GM19463 (cell line): ENCODE measurements around the gene RNLS.
A peak's percentile ranks its signal among the peaks of the same experiment; 100 is the strongest.
"Not testable (repeated sequence)": the region's sequence is repeated elsewhere in the genome, so short reads cannot be mapped to it uniquely, and the experiment has no call there.

Experiments used
- ATAC-seq: cut with Tn5 transposase; IDR thresholded peaks from one replicate; pipeline ENCODE4 v1.9.1; 2021; ENCODE audit warnings: mild to moderate bottlenecking, moderate library complexity; ENCODE audit not compliant: unreplicated experiment

RNLS gene

DNA sequence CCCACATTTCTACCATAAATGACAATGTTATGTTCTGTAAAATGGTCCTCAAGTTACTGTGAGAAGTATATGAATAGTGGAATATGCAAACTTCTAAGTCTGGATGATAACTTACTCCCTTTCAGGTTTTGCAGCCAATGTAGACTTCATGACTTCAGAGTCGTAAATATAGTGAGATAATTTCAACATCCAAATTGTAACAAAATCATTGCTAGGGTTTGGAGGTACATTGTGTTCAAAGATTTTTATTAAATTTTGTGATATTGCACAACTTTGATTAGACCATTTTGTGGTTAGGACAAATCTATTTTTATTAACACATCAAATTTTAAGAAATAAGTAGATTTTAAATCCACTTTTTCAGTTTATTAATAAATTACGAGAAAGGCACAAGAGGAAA lies 270.3 kb downstream of the RNLS start:
- ATAC-seq, result no peak

DNA sequence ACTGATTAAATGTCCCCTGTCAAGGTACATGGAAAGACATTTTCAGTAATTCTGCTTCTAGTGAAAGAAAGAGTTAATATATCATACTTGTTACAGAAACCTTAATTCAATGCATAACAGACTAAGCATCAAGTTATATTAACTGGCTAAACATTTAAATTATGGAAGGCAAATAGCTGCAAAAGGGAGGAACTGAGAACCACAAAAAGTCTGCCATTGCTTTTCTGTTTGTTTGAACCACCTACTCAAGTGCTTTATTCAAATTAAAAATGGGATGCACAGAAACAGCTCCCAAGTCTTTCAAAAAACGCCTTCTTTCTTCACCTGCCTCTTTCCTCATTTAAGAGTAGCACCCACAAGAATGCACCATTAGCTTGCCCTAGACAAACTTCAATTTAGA lies 271.9 kb downstream of the RNLS start:
- ATAC-seq, result no peak

DNA sequence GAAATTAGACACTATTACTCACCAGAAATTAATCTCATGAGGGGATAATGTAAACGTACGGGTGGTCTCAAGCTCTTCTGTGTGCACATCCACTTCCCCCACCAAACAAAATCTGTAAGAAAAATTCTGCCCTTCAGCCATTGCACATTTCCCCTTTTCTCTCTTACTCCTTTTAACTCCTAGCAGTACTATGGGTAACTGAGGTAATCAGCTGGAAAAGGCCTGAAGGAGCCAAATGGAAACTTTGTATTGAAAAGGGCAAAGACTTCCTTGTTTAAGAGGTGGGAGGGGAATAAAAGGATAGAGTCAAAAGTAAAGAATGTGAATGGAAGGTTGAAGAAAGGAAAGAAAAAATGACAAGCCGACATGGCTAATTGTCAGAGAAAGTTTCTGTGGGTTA lies 273.8 kb downstream of the RNLS start:
- ATAC-seq, result no peak

DNA sequence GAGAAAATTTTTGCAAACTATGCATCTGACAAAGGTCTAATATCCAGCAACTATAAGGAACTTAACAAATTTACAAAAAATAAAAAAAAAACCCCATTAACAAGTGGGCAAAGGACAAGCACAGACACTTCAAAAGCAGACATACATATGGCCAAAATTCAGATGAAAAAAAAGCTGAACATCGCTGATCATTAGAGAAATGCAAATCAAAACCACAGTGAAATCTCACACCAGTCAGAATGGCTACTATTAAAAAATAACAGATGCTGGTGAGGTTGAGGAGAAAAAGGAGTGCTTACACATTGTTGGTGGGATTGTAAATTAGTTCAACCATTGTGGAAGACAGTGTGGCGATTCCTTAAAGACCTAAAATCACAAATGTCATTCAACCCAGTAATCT lies 274.8 kb downstream of the RNLS start:
- not testable (repeated sequence) for ATAC-seq

DNA sequence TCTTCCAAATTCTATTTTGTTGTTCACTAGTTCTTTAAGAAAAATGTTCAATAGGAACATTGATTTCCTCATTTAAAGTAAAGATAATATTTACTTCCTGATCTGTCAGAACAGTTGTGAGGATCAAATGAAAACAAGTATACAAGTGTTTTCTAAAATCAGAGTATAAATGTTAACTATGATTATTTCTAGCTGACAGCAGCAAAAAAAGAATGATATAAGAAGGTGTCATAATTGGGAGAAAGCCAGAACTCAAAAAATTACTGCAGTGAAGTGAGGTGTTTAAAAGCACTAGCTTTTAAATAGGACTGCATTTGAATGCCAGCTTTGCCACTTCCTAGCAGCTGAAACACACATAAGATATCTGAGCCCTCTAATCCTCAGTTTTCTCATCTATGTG lies 283.3 kb downstream of the RNLS start:
- ATAC-seq, result no peak

DNA sequence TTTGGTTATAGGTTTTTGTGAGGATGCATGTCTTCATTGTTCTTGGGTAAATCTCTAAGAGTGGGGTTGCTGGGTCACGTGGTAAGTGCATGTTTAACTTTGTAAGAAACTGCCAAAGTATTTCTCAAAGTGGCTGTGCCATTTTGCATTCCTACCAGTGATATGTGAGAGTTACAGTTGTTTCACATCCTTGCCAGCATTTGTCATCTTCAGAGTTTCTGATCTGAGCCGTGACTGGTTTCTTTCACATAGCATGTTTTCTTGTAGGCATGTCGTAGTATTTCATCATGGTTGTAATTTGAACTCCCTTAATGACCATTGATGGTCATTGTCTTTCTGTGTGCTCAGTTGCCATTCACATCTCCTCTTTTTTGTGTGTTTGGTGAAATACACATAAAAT lies 286.0 kb downstream of the RNLS start:
- ATAC-seq, result no peak

DNA sequence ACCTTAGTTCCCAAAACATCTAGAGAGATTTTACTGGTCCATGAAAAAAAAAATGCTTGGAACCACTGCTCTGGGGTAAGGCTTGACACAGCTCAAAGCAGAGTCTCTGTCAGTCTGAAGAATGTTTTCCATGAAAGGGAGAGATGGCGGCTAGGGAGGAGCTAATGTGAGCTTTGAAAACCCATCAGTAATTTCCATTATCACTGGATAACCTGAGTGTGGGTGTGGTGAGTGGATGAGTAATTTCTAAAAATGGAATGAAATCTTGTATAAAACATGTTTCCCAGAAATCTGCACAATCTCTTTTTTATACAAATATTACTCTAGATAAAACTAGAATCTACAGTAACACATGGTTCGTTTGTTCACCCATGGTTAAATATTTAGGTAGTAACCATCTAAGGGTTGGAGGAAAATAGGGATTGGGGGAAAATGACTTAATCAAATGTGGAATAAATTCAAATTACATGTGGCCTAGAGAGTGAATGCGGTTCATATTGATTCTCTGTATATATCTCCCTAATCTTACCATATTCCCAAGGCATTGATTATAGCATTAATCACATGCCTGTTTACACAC lies 289.4 kb downstream of the RNLS start:
- no peak for ATAC-seq

DNA sequence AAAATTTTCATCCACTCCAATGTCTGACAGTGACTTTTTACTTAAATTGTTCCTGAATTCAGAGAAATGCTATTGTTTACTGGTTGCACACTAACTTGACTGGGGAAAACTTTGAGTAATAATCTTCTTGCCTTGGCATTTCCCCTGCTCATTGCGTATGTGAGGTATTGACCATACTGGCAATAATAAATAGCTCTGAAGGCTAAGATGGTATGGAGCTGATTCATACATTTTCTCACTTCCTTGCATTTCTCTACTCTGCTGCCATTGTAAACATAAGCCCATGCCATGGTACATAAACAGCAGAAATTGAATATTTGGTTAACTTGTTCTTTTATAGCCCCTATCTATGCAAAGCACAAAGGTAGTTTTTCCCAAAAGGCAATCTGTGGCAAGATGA lies 290.0 kb downstream of the RNLS start:
- ATAC-seq, result peak; percentile 39

DNA sequence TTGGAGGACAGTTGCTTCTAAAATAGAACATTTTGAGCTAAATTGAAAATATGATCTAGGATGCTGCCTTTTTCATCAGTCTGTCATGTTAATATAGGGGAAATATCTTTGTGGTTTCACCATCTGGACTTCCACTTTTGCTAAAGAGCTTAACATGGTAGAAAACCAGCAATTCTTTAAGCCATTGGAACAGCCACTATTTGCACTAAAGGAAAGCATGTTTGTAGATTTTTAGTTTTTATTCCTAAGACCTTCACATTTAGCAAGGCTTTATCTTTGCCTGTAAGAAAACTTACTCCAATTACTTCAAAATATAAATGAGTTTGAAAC lies 291.0 kb downstream of the RNLS start:
- ATAC-seq, result no peak

DNA sequence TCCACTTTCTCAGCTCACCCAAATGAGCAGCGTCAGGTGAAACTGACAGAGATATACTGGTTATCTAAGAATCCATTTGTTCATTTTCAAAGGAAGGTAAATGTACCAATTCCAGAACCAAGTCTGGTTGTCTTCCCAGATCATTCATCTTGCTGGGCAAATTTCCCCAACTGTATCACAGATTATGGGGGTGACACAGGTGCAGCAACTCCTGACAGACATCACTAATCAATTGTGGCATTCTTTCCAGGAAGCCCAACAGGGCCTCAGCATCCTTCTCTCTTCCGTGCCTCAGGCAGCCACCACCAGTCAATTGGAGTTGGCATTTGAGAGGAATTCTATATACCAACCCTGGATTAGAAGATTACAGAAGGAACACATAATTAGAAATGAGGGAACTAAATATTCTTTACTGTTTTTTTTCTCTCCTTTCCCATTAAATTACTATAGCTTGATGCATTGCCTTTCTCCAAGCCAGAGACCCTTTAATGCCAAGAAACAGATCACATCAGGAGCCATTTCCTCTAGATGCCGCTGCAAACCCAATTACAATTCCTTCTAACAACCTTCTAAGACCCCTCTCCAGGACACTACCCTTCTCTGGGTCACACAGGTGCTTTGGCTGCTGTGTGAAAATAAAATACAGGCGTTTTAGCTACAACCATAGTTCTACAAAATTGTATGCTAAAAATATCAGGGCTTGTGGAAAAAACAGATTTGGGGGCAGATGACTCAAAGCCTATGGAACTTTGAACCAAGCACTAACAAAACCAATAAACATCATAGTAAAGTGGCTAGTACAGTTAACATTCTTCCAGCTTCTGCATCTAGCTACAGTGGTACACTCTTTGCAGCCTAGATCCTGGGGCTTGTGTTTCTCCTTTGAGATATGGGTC lies 291.6 kb downstream of the RNLS start:
- no peak for ATAC-seq

DNA sequence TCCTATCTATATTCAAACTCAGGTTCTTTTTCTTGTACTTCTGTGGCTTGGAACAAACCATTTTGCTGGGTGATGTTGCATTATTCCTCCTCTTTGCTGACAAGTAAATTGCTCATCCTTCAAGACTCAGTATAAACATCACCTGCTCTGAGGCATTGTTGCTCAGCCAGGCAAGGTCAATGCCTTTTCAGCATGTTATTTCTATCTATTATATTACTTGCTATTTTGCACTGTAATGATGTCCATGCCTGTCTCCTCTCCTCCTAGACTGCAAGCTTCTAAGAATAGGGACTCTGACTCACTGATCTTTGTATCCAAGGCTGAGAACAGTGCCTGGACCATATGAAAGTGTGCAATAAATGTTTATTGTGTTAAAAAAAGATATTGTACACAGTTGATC lies 293.8 kb downstream of the RNLS start:
- ATAC-seq, result no peak

DNA sequence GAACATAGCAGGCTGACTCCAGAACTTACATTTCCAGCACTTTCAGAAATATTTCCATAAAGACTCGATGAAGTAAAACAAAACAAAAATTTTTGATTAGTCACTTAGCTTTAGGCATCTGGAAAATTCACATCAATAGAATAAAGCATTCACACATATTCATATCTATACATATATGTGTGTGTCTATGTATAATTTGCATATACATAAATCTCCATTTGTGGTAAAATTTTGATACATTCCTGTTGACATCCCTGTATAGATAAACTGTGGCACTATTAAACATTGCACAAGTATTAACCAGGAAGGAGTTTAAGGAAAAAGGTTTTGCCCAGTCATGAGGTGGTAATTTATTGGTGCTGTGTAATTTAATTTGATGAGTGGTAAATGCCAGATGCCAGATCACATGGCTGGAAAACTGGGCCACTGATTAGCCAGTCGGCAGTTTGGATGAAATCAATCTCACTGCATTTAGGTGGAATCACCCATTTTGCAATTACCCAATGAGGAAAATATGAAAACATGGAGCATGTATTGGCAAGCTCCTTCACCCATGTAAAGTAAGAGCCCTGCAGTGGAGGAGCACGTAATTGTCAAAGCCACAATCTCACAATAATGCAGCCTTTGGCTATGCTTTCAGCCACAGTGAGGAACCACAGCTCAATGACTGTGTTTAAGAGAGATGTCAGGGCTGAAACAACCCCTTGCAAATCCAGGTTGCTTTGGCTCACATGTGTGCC lies 294.6 kb downstream of the RNLS start:
- ATAC-seq, result no peak

DNA sequence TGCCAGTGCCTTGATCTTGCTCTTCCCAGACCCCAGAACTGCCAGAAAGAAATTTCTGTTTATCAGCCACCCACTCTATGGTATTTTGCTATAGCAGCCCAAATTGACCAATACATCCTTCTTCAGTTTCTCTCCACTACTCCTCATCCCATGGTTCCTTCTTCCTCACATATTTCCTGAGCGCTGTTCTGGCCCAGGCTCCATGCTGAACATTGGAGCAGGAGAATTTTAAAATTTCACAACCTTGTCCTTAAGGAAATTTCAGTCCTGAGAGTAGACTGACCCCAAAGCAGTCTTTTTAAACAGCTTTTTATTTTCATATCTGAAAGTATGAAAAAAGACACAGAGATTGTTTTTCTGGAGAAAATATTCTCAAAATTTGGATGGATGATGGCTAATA lies 297.1 kb downstream of the RNLS start:
- ATAC-seq, result no peak

DNA sequence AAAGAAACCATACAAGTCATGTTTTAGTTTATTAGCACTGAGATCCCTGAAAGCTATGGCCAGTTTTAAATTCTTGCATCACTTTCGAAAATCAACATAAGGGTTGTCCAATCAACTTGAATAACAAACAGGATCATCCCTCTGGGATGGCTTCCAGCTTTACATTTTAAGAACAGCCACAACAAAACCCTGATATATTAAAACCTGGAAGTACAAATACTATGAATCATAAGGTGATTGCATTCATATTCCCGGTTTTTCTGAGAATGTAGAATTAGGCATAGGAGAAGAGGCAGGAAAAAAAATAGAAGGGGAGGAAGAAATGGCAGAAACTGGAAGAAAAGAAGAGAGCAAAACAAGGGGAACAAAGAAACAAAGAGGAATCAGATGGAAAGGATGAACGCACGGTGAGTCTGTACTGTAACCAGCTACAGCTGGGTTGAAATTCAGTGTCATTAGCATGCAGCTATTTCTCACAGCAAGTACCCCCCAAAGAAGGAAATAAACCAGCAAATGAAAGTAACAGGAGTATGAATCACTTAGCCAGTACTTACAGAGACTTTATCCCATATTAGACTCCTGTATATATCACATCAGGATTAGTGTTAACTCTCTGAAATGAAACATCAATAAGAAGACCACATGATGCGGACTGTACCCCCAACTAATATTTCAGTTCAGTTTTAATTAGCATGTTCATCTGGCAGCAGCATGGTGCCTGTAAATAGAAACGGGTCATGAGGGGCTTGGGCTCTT lies 301.3 kb downstream of the RNLS start:
- no peak for ATAC-seq

DNA sequence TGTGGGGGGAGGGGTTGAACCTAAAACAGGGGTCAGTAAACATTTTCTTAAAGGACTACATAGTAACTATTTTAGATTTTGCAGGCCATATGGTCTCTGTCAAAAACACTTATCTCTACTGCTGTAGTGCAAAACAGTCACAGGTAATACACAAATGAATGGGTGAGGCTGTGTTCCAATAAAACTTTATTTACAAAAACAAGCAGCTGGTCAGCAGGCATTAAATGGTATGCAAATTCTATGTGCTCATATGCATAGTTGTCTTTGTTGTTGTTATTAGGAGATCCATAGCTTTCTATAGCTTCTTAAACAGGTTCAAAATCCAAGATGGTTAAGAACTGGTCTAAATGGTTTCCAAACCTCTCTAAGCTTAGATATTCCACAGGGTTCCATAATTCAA lies 302.6 kb downstream of the RNLS start:
- ATAC-seq, result no peak

DNA sequence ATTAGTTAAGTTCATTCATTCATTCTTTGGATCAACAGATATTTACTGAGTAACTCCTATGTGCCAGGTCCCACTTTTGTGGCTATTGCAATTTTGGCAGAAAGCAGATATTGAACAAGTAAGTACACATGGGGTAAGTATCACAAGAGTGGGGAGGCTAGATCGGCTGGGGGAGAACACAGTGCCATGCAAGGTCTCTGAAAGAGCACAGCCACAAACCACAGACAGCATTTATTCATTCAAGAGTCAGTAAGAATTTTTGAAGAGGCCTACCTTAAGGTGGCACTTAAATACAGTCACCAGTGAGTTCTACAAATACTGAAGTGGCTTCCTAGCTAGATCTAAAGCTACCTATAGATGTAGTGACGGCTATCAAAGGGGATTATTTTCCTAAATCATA lies 304.2 kb downstream of the RNLS start:
- no peak for ATAC-seq

DNA sequence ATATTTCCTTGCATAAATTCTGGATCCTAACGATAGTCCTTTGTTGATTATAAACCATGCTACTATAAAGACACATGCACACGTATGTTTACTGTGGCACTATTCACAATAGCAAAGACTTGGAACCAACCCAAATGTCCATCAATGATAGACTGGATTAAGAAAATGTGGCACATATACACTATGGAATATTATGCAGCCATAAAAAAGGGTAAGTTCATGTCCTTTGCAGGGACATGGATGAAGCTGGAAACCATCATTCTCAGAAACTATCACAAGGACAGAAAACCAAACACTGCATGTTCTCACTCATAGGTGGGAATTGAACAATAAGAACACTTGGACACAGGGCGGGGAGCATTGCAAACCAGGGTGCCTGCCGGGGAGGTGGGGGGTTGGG lies 306.2 kb downstream of the RNLS start:
- not testable (repeated sequence) for ATAC-seq

DNA sequence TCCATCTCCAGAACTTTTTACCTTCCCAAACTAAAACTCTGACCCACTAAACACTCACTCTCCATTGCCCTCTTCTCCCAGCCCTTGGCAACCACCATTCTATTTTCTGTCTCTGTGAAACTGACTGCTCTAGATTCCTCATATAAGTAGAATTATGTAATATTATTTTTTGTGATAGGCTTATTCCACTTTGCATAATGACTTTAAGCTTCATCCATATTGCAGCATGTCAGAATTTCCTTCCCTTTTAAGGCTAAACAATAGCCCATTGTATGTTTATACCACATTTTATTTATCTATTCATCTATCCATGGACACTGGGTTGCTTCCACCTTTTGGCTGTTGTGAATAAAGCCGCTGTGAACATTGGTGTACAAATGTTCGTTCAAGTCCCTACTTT lies 308.8 kb downstream of the RNLS start:
- no peak for ATAC-seq

DNA sequence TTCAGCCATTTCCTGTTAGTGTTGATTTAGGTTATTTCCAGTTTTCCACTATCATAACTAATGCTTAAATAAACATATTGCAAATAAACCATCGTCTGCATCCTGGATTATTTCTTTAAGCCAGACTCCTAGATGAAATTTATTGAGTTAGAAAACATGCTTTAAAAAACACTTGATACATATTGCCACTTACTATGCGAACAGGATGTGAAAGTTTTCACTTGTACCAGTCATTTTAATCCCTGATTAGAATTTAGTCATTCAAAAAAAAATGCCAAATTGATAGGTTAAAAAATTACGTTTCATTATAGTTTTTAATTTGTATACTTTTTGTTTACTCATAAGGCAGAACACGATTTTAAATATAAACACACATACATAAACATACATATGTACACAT lies 309.6 kb downstream of the RNLS start:
- no peak for ATAC-seq

DNA sequence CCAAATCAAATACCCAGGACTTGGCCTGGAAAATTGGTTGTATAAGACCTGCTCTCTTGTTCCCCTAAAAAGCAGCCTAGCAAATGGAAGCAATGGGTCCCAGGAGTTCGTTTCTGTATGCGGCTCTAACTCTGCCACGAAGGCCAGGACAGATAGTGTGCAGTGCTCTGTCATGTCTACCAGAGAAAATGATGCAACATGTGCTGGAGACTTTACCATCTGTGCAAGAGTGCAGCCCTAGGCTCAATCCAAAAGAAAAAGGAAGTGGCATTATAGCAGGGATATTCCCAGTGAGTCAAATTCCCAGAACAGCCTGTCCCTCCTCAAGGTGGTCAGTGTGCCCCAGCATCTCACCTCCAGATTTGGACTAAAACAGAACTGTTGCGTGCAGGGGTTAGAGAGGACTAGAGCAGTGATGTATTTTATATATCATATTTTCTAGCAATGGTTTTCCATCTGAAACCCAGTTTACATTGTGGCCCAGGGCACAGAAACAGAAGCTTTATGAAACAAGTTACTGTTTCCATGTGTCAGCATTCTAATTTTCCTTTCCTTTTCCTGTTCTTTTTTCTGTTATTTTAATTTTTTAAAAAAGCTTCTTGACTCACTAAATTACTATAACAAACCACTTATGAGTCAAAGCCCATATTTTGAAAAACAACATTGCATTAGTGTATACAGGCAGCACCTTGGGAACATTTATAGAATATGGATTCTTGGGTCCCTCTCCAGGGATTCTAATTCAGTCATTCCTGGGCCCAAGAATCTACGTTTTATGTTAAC lies 311.2 kb downstream of the RNLS start:
- ATAC-seq, result peak; percentile 13
